ENCODE results near the gene SSX7. TPM values are rescaled to one million over a fixed set of nuclear protein-coding genes. Genes with fewer than 3 reads are reported as not detected.
"Not testable (repeated sequence)": the region's sequence is repeated elsewhere in the genome, so short reads cannot be mapped to it uniquely, and the experiment has no call there.

The SSX7 gene, protein sequence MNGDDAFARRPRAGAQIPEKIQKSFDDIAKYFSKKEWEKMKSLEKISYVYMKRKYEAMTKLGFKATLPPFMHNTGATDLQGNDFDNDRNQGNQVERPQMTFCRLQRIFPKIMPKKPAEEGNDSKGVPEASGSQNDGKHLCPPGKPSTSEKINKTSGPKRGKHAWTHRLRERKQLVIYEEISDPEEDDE
- not detected for total RNA-seq

DNA sequence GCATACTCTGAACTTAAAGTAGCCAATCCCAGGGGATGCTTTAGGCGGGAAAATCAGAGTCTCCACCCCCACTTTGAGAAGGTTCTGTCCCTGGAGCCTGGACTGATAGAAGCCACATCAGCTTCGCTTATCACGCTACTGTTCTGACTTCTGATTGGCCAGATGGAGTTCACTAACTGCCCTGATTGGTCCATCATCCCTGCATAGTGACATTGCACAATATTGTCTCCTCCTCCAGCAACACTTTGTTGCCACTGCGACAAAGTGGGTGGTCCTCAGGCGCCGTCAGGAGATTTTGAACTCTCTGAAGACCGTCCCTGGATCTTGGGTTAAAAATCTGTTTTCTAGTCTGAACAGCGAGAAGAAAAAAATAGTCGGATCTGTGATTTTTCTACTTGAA lies at the start of gene SSX7:
SSX7 (minus strand) TSS at position 101 of the 400 bp plus-strand sequence. CDS start 1,428 bp downstream, outside the sequence.
- in situ Hi-C loops (cut with MboI; ENCODE audit: low sequenced_read_pairs in 4 of 4); H3K9me3 ChIP-seq; H3K27ac ChIP-seq; H3K4me1 ChIP-seq; DNase-seq; H3K4me3 ChIP-seq; H3K36me3 ChIP-seq; ATAC-seq; intact Hi-C loops (cut with DNase I; ENCODE audit: low total_unique reads); H3K27me3 ChIP-seq: not testable (repeated sequence)

DNA sequence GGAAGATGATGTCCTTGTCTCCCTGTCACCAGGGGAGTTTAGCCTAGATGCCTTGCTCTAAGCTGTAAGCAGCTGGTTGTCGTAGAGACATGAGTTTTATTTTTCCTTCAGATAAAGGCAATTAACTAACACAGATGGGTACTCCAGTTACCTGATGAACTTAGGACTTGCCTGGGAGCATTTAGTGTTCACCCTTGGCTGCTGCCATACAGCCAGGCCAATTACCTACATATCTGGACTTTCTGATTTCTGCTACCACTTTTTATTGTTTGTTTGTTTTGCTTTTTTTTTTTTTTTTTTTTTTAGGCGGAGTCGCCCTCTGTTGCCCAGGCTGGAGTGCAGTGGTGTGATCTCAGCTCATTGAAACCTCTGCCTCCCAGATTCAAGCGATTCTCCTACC lies 37.3 kb upstream of the SSX7 start:
- H3K4me3 ChIP-seq; DNase-seq; H3K27me3 ChIP-seq; H3K27ac ChIP-seq; H3K4me1 ChIP-seq; H3K36me3 ChIP-seq; intact Hi-C loops (cut with DNase I; ENCODE audit: low total_unique reads); in situ Hi-C loops (cut with MboI; ENCODE audit: low sequenced_read_pairs in 4 of 4); H3K9me3 ChIP-seq; ATAC-seq: not testable (repeated sequence)

DNA sequence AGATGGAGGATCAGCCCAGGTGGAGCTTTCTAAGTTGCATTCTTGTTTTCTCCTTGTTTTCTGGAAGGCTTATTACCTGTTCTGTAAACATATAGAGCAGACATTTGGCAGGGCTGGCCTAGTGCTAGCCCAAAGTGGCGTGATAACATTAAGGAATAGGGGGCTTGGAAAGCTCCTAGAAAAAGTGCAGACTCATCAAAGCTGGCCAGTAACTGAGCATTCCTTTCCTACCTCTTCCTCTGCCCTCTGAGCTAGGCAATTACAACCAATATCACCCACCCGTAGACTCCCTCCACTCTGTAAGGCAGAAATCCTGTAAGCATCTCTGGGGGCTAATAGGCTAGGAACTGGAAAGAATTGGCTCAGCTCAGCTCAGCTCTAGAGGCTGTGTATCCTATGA lies 7.5 kb upstream of the SSX7 start:
- H3K27ac ChIP-seq; DNase-seq; in situ Hi-C loops (cut with MboI; ENCODE audit: low sequenced_read_pairs in 4 of 4); H3K36me3 ChIP-seq; H3K4me3 ChIP-seq; H3K9me3 ChIP-seq; intact Hi-C loops (cut with DNase I; ENCODE audit: low total_unique reads); H3K4me1 ChIP-seq; H3K27me3 ChIP-seq; ATAC-seq: not testable (repeated sequence)

DNA sequence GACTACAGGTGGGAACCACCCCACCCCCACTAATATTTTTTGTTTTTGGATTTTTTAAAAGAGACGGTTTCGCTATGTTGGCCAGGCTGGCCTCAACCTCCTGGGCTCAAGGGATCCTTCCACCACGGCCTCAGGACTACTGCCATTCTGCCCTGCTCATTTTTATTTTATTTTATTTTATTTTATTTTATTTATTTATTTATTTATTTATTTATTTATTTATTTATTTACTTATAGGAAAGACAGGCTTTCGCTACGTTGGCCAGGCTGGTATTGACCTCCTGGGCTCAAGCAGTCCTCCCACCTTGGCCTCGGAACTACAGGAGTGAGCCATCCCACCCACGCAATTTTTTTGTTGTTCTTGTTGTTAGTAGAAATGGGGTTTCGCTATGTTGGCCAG lies 775 bp upstream of the SSX7 start:
- intact Hi-C loops (cut with DNase I; ENCODE audit: low total_unique reads); H3K27ac ChIP-seq; DNase-seq; H3K9me3 ChIP-seq; H3K27me3 ChIP-seq; ATAC-seq; H3K36me3 ChIP-seq; H3K4me3 ChIP-seq; H3K4me1 ChIP-seq; in situ Hi-C loops (cut with MboI; ENCODE audit: low sequenced_read_pairs in 4 of 4): not testable (repeated sequence)

DNA sequence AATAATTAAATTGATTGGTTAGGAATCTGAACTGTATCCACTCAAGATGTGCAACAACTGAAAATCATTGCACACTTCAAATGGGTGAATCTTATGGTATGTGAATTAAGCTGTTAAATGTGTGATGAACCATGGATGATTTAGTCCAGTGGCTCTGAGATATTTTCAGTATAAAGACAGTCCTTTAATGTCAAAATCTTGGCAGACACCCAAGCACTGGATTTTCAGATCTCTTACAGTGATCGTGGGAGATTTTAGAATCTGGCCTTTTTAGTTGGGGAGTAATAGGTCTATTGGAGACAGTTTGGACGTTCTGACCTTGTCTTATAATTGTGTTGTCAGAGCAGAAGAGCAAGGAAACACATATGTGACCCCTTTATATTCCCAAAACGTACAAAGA lies 4.0 kb downstream of the SSX7 start:
- H3K4me3 ChIP-seq; in situ Hi-C loops (cut with MboI; ENCODE audit: low sequenced_read_pairs in 4 of 4); intact Hi-C loops (cut with DNase I; ENCODE audit: low total_unique reads); H3K27ac ChIP-seq; H3K9me3 ChIP-seq; H3K36me3 ChIP-seq; DNase-seq; H3K27me3 ChIP-seq; ATAC-seq; H3K4me1 ChIP-seq: not testable (repeated sequence)

DNA sequence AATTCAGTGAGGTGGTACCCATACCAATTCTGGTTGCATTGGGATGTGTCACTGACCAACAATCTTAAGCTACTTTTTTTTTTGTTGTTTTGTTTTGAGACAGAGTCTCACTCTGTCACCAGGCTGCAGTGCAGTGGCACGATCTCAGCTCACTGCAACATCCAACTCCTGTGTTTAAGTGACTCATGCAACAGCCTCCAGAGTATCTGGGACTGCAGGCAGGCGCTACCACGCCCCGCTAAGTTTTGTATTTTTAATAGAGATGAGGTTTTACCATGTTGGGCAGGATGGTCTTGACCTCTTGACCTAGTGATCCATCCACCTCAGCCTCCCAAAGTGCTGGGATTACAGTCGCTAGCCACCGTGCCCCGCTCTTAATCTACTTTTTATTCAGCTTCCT lies 5.7 kb downstream of the SSX7 start:
- H3K4me3 ChIP-seq; H3K36me3 ChIP-seq; H3K27ac ChIP-seq; H3K4me1 ChIP-seq; DNase-seq; H3K9me3 ChIP-seq; in situ Hi-C loops (cut with MboI; ENCODE audit: low sequenced_read_pairs in 4 of 4); intact Hi-C loops (cut with DNase I; ENCODE audit: low total_unique reads); H3K27me3 ChIP-seq; ATAC-seq: not testable (repeated sequence)

DNA sequence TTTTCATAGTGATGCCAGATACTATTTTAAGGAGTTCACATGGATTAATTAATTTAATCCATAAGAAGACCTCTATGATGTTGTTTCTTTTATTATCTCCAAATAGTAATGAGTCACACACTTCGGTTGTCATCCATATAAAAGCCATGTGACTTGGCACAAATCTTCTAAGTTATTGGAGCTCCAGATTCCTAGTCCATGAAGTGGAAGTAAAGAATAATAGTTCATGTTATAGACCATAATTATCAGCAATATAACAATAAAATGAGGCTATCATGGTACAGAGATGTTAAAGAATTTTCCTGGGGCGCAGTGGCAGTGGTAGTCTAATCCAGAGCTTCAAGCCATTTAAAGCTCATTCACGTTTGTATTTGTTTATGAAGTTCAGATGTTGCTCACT lies 26.2 kb downstream of the SSX7 start:
- DNase-seq; H3K9me3 ChIP-seq; H3K4me3 ChIP-seq; in situ Hi-C loops (cut with MboI; ENCODE audit: low sequenced_read_pairs in 4 of 4); H3K27me3 ChIP-seq; ATAC-seq; H3K4me1 ChIP-seq; H3K27ac ChIP-seq; intact Hi-C loops (cut with DNase I; ENCODE audit: low total_unique reads); H3K36me3 ChIP-seq: not testable (repeated sequence)

DNA sequence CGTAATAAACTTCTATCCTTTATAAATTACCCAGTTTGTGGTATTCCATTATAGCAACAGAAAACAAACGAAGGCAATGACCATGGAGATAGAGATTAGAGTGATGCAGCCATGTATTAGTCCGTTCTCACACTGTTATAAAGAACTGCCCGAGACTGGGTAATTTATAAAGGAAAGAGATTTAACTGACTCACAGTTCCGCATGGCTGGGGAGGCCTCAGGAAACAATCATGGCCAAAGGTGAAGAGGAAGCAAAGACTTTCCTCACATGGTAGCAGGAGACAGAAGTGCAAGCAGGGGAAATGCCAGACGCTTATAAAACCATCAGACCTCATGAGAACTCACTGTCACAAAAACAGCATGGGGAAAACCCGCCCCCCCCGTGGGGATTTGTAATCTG lies 34.0 kb downstream of the SSX7 start:
- H3K27me3 ChIP-seq; H3K9me3 ChIP-seq; DNase-seq; H3K27ac ChIP-seq; H3K36me3 ChIP-seq; in situ Hi-C loops (cut with MboI; ENCODE audit: low sequenced_read_pairs in 4 of 4); ATAC-seq; intact Hi-C loops (cut with DNase I; ENCODE audit: low total_unique reads); H3K4me1 ChIP-seq; H3K4me3 ChIP-seq: not testable (repeated sequence)

DNA sequence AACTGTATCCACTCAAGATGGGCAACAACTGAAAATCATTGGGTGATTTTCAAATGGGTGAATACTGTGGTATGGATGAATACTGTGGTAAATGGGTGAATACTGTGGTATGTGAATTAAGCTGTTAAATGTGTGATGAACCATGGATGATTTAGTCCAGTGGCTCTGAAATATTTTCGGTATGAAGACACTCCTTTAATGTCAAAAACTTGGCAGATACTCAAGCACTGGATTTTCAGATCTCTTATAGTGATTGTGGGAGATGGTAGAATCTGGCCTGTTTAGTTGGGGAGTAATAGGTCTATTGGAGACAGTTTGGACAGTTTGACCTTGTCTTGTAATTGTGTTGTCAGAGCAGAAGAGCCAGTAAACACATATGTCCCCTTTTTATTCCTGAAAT lies 45.7 kb downstream of the SSX7 start:
- in situ Hi-C loops (cut with MboI; ENCODE audit: low sequenced_read_pairs in 4 of 4): no loop called here

DNA sequence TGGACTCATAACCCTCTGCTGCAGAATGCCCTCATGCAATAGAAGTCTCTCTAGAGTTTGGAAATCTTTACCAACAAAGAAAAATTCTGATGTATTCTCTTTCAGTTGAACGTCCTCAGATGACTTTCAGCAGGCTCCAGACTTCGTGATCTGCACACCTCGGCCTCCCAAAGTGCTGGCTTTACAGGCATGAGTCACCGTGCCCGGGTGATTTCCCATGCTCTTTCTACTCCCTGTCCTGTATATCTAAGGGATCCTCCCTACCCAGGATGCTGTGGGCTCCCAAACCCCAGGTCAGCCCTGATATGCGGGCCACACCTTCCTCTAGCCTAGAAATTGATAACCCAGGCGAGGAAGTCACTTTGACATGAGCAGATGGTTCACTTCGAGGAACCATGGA lies 51.5 kb downstream of the SSX7 start:
- H3K4me3 ChIP-seq; ATAC-seq; H3K36me3 ChIP-seq; H3K27me3 ChIP-seq; H3K27ac ChIP-seq; DNase-seq; intact Hi-C loops (cut with DNase I; ENCODE audit: low total_unique reads); in situ Hi-C loops (cut with MboI; ENCODE audit: low sequenced_read_pairs in 4 of 4); H3K9me3 ChIP-seq; H3K4me1 ChIP-seq: not testable (repeated sequence)

More for the DNA sequence above, 45.7 kb downstream of the SSX7 start:
- no peaks in the 10 kb centered on the region for H3K36me3 ChIP-seq
- no peaks in the 10 kb centered on the region for H3K4me1 ChIP-seq
- H3K4me3 ChIP-seq: no peak overlapping the region
- intact Hi-C loops (cut with DNase I; ENCODE audit: low total_unique reads): no loop called here
- H3K27me3 ChIP-seq: no peaks in the 10 kb centered on the region
- ATAC-seq (no peak), DNase-seq (no peak)
- no peaks in the 10 kb centered on the region for H3K9me3 ChIP-seq
- TF ChIP-seq, protein P1, sequence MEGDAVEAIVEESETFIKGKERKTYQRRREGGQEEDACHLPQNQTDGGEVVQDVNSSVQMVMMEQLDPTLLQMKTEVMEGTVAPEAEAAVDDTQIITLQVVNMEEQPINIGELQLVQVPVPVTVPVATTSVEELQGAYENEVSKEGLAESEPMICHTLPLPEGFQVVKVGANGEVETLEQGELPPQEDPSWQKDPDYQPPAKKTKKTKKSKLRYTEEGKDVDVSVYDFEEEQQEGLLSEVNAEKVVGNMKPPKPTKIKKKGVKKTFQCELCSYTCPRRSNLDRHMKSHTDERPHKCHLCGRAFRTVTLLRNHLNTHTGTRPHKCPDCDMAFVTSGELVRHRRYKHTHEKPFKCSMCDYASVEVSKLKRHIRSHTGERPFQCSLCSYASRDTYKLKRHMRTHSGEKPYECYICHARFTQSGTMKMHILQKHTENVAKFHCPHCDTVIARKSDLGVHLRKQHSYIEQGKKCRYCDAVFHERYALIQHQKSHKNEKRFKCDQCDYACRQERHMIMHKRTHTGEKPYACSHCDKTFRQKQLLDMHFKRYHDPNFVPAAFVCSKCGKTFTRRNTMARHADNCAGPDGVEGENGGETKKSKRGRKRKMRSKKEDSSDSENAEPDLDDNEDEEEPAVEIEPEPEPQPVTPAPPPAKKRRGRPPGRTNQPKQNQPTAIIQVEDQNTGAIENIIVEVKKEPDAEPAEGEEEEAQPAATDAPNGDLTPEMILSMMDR (IDR thresholded peaks at IDR 0.05 in 4 of 5, conservative IDR thresholded peaks at IDR 0.05 in 1 of 5): no peak
- no peak for TF ChIP-seq POLR2A (IDR thresholded peaks at IDR 0.05)
- H3K27ac ChIP-seq: no peak overlapping the region
